Ascending aorta (tissue), 2 donors: Measurements from ENCODE around the gene C1QTNF8. TPM values are rescaled to one million over a fixed set of nuclear protein-coding genes. Genes with fewer than 3 reads are reported as not detected.

Experiments
- DNase-seq, 2 donors: peaks; one replicate each; pipeline ENCODE4 v3.0.0-alpha.2; 2019; ENCODE audit warnings: low spot score in 2 of 2
- H3K27ac ChIP-seq, 2 donors: fragments of 200-600 bp; sonication (generic); one replicate each; pipeline ENCODE4 v1.5.1; 2016 to 2017; ENCODE audit warnings: mild to moderate bottlenecking in 1 of 2
- H3K27me3 ChIP-seq: fragments of 200-600 bp; sonication (generic); one replicate; pipeline ENCODE4 v1.5.1; 2017
- H3K36me3 ChIP-seq, 2 donors: fragments of 200-600 bp; sonication (generic); one replicate each; pipeline ENCODE4 v1.5.1; 2016
- H3K4me1 ChIP-seq, 2 donors: fragments of 200-600 bp; sonication (generic); one replicate each; pipeline ENCODE4 v1.5.1; 2016 to 2017; ENCODE audit warnings: mild to moderate bottlenecking in 1 of 2
- H3K4me3 ChIP-seq, 2 donors: fragments of 200-600 bp; sonication (generic); one replicate each; pipeline ENCODE4 v1.5.1; 2016 to 2017; ENCODE audit warnings: mild to moderate bottlenecking in 1 of 2
- H3K9me3 ChIP-seq, 2 donors: fragments of 200-600 bp; sonication (generic); one replicate each; pipeline ENCODE4 v1.5.1; 2016
- CTCF ChIP-seq, 3 experiments: fragments of 200-600 bp in 2 of 3; fragments of 450-650 bp in 1 of 3; sonication (generic) in 2 of 3; IDR thresholded peaks; one replicate each; pipeline ENCODE4 v1.5.1; 2016 to 2019; ENCODE audit warnings: antibody characterized with exemption in 3 of 3, mild to moderate bottlenecking in 1 of 3, moderate library complexity in 1 of 3
- intact Hi-C: fragments of 100-400 bp; cut with DNase I; formaldehyde crosslinking; loops from one replicate; pipeline ENCODE4 v1.15.1; 2023
- total RNA-seq: library from RNA; depleted of rRNA; stranded (reverse); fragments of >200 nt; gene quantifications from one replicate; pipeline ENCODE4 v1.1.0, GENCODE V29; 2016

C1QTNF8 gene
- total RNA-seq, 1 donor from 2014 or later: not detected

GRCh38 chr16:1142911-1143310 is 46.9 kb upstream of the C1QTNF8 start:
- Histone ChIP-seq H3K9me3 (no peaks in the 10 kb centered on the region), H3K27me3 (no peaks in the 10 kb centered on the region), H3K4me1 (no peaks in the 10 kb centered on the region), H3K27ac (no peak overlapping the region), H3K36me3 (no peaks in the 10 kb centered on the region), H3K4me3 (no peak overlapping the region)
- DNase-seq: no peak
- intact Hi-C loops: no loop called here
- TF ChIP-seq CTCF (IDR thresholded peaks at IDR 0.05): no peak

DNA sequence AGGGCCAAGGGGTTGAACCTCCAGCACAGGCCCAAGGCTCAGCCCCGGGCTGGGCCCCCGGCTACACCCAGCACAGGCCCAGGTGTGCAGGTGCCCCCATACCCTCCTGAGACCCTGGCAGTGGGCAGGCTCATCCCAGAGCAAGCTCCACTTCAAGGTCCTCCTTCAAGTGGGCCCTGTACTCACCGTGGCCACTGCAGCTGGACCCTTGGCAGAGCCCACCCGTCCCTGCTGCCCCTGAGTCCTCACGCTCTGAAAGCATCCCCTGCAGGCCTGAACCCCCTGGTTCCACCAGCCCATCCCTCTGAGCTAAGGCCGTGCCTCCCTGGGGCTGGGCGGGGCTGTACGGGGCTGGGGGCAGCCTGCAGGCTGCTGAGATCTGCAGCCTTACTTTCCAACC is 45.7 kb upstream of the C1QTNF8 start:
- Histone ChIP-seq H3K36me3 (no peaks in the 10 kb centered on the region), H3K4me1 (no peaks in the 10 kb centered on the region), H3K4me3 (no peak overlapping the region), H3K9me3 (no peaks in the 10 kb centered on the region), H3K27ac (no peak overlapping the region), H3K27me3 (no peaks in the 10 kb centered on the region)
- TF ChIP-seq CTCF (IDR thresholded peaks at IDR 0.05): no peak
- intact Hi-C loops: no loop called here
- DNase-seq: no peak

DNA sequence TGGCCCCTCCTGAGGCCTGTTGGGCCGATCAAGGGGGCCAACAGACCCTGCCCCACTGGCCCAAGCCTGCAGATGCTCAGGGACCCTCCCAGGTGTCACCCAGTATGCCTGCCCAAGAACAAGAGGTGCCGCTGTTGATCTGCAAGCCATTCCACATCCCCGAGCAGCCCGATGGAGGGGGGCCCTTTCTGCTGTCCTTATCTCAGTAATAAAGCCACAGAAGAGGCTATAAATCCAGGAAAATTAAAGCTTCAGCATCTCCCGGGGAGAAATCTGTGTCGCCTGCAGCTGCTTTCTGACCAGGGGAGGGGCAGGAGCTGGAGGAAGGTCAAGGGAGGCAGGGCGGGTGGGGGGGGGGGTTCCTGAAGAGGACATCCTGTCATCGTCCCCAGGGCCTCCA is 45.1 kb upstream of the C1QTNF8 start:
- Histone ChIP-seq H3K27ac (no peak overlapping the region), H3K4me3 (no peak overlapping the region), H3K4me1 (no peaks in the 10 kb centered on the region), H3K9me3 (no peaks in the 10 kb centered on the region), H3K36me3 (no peaks in the 10 kb centered on the region), H3K27me3 (no peaks in the 10 kb centered on the region)
- intact Hi-C loops: no loop called here
- DNase-seq: no peak
- TF ChIP-seq CTCF (IDR thresholded peaks at IDR 0.05): no peak

GRCh38 chr16:1140582-1141162 is 44.6 kb upstream of the C1QTNF8 start:
- intact Hi-C loops: no loop called here
- H3K36me3 ChIP-seq: no peaks in the 10 kb centered on the region

DNA sequence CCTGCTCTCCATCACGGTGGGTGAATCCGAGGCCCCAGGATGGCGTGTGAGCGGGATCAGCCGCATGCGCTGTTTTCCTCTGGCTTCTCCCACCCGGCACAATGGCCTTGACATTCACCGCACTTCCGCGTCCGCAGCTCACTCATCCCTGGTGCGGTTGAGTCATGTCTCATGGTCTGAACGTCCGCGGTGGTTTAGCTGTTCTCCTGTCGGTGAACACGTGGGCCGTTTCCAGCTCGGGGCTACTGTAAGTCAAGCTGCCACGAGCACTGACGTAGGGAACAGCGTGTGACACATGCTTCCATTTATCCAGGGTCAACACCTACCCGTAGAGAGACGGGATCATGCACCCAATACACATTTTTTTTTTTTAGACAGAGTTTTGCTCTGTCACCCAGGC is 41.6 kb upstream of the C1QTNF8 start:
- no peak for DNase-seq
- Histone ChIP-seq H3K36me3 (no peaks in the 10 kb centered on the region), H3K4me3 (no peak overlapping the region), H3K27ac (no peak overlapping the region), H3K9me3 (no peaks in the 10 kb centered on the region), H3K4me1 (no peaks in the 10 kb centered on the region), H3K27me3 (no peaks in the 10 kb centered on the region)
- intact Hi-C loops: no loop called here
- TF ChIP-seq CTCF (IDR thresholded peaks at IDR 0.05): no peak

More at GRCh38 chr16:1140582-1141162, 44.6 kb upstream of the C1QTNF8 start:
- Histone ChIP-seq H3K4me3 (no peak overlapping the region), H3K9me3 (no peaks in the 10 kb centered on the region), H3K27me3 (no peaks in the 10 kb centered on the region), H3K4me1 (no peaks in the 10 kb centered on the region), H3K27ac (no peak overlapping the region)
- DNase-seq: no peak
- no peak for TF ChIP-seq CTCF (IDR thresholded peaks at IDR 0.05)

- no peak for TF ChIP-seq CTCF (IDR thresholded peaks at IDR 0.05)
- H3K36me3 ChIP-seq: no peaks in the 10 kb centered on the region
- intact Hi-C loops: no loop called here
- H3K4me3 ChIP-seq: no peak overlapping the region
- DNase-seq: no peak
- no peaks in the 10 kb centered on the region for H3K4me1 ChIP-seq
- H3K9me3 ChIP-seq: no peaks in the 10 kb centered on the region
- H3K27ac ChIP-seq: no peak overlapping the region
- H3K27me3 ChIP-seq: no peaks in the 10 kb centered on the region
Observed at GRCh38 chr16:1135459-1135825, 39.4 kb upstream of the C1QTNF8 start.
